ENCODE measurements around the gene RAPGEF4.

- TF ChIP-seq JUND (CRISPR knock-in tag; IDR thresholded peaks at IDR 0.05) (no peak), ZNF747 (CRISPR knock-in tag; IDR thresholded peaks at IDR 0.05; ENCODE audit: borderline replicate concordance) (no peak), PRDM4 (CRISPR knock-in tag; IDR thresholded peaks at IDR 0.05; ENCODE audit: borderline replicate concordance) (no peak), CTCF (CRISPR knock-in tag; IDR thresholded peaks at IDR 0.05) (no peak), KDM1A (CRISPR knock-in tag; IDR thresholded peaks at IDR 0.05) (no peak), KLF9 (CRISPR knock-in tag; IDR thresholded peaks at IDR 0.05; ENCODE audit: low read depth) (no peak), ZNF607 (CRISPR knock-in tag; IDR thresholded peaks at IDR 0.05; ENCODE audit: borderline replicate concordance) (no peak), RCOR2 (CRISPR knock-in tag; IDR thresholded peaks at IDR 0.05) (no peak)
These were observed 24.5 kb upstream of the RAPGEF4 start for GRCh38 chr2:172711110-172711509.

Measured in HepG2 (cell line).